HepG2 (cell line): ENCODE data around the gene CBLN3.

Experiments used
- NCOA1 ChIP-seq: sonication (generic); formaldehyde crosslinking; IDR thresholded peaks from 2 replicates; pipeline ENCODE4 v1.9.0; 2021; ENCODE audit warnings: missing genetic modification reagents
- POLR2AphosphoS2 ChIP-seq: IDR thresholded peaks from 2 replicates; pipeline ENCODE4 v1.6.1; 2011; ENCODE audit warnings: low read depth, low read length, improper control_type of control experiment
- PREB ChIP-seq: sonication (generic); formaldehyde crosslinking; IDR thresholded peaks from 2 replicates; pipeline ENCODE4 v1.4.0; 2020; ENCODE audit warnings: missing genetic modification reagents
- SIN3A ChIP-seq: IDR thresholded peaks from 2 replicates; pipeline ENCODE4 v1.6.1; 2011; ENCODE audit warnings: low read depth, mild to moderate bottlenecking, control low read depth, low read length, borderline replicate concordance
- SP2 ChIP-seq: sonication (generic); formaldehyde crosslinking; IDR thresholded peaks from 2 replicates; pipeline ENCODE4 v1.5.1; 2020; ENCODE audit warnings: mild to moderate bottlenecking, missing genetic modification reagents
- ZBTB33 ChIP-seq: sonication (generic); formaldehyde crosslinking; IDR thresholded peaks from 2 replicates; pipeline ENCODE4 v1.4.0; 2020; ENCODE audit warnings: missing genetic modification reagents
- ZNF362 ChIP-seq: sonication (generic); formaldehyde crosslinking; IDR thresholded peaks from 2 replicates; pipeline ENCODE4 v1.4.0; 2020; ENCODE audit warnings: missing genetic modification reagents, mild to moderate bottlenecking, borderline replicate concordance
- ZNF460 ChIP-seq: sonication (generic); formaldehyde crosslinking; IDR thresholded peaks from 2 replicates; pipeline ENCODE4 v1.5.1; 2020; ENCODE audit warnings: missing genetic modification reagents, mild to moderate bottlenecking, borderline replicate concordance

GRCh38 chr14:24428628-24429394, 657 bp downstream of the CBLN3 start:
- no peak for TF ChIP-seq ZNF460 (CRISPR knock-in tag)
- no peak for TF ChIP-seq SP2
- TF ChIP-seq ZNF362, result no peak
- no peak for TF ChIP-seq POLR2AphosphoS2
- no peak for TF ChIP-seq SIN3A
- no peak for TF ChIP-seq PREB (CRISPR knock-in tag)
- TF ChIP-seq ZBTB33 (CRISPR knock-in tag), result no peak
- TF ChIP-seq NCOA1 (CRISPR knock-in tag), result no peak
